H1 (cell line): ENCODE results near the gene RILPL2. TPM values are rescaled to one million over a fixed set of nuclear protein-coding genes. Genes with fewer than 3 reads are reported as not detected.

Source experiments
- CTCF ChIA-PET: fragments of 300-600 bp; sonication (Branson Sonifier 250); formaldehyde crosslinking; loops from one replicate; lab custom pipeline; 2021; ENCODE audit not compliant: partially characterized antibody; lab: Charles Lee
- POLR2A ChIA-PET: fragments of 300-600 bp; sonication (Branson Sonifier 250); formaldehyde crosslinking; loops from one replicate; lab custom pipeline; 2021; ENCODE audit warnings: inconsistent platforms; ENCODE audit not compliant: partially characterized antibody; lab: Charles Lee
- DNase-seq, 2 experiments: peaks; one replicate each; pipeline versions ENCODE4 v3.0.0 to v3.0.0-alpha.2; 2010 to 2022; ENCODE audit warnings: low spot score in 2 of 2, low read depth in 1 of 2, mixed read lengths in 1 of 2
- FAIRE-seq: peaks from 2 replicates; lab custom pipeline; 2011; peaks lifted over from hg19 to GRCh38; lab: Jason Lieb, UNC
- H2AFZ ChIP-seq: 2 replicates; pipeline ENCODE4 v1.8.1; 2012; ENCODE audit warnings: low read length, inconsistent platforms
- H2AK5ac ChIP-seq: 2 replicates; pipeline ENCODE4 v1.6.1; 2013; ENCODE audit warnings: low read depth, low read length
- H2BK120ac ChIP-seq: replicated peaks from 2 replicates; pipeline ENCODE3; 2013; ENCODE audit warnings: low read depth, low read length, inconsistent platforms
- H2BK12ac ChIP-seq: 2 replicates; pipeline ENCODE4 v1.6.1; 2013; ENCODE audit warnings: low read depth, low read length
- H2BK15ac ChIP-seq: 2 replicates; pipeline ENCODE4 v1.6.1; 2013; ENCODE audit warnings: low read length
- H2BK20ac ChIP-seq: 2 replicates; pipeline ENCODE4 v1.6.1; 2013; ENCODE audit warnings: low read length
- H2BK5ac ChIP-seq: 2 replicates; pipeline ENCODE4 v1.6.1; 2013; ENCODE audit warnings: low read depth, low read length
- H3K14ac ChIP-seq: 2 replicates; pipeline ENCODE4 v1.6.1; 2013; ENCODE audit warnings: inconsistent platforms; ENCODE audit not compliant: insufficient read length
- H3K18ac ChIP-seq: 2 replicates; pipeline ENCODE4 v1.6.1; 2013; ENCODE audit warnings: low read length; ENCODE audit errors: extremely low read depth
- H3K23ac ChIP-seq: 2 replicates; pipeline ENCODE4 v1.6.1; 2013; ENCODE audit warnings: inconsistent platforms; ENCODE audit not compliant: insufficient read length
- H3K23me2 ChIP-seq: 2 replicates; pipeline ENCODE4 v1.6.1; 2013; ENCODE audit warnings: low read depth, low read length
- H3K27ac ChIP-seq: 2 replicates; pipeline ENCODE4 v1.6.1; 2011; ENCODE audit warnings: low read depth, low read length, inconsistent platforms
- H3K27me3 ChIP-seq, 4 experiments: replicated peaks in 1 of 4; 1 replicate in 1 of 4; 2 replicates in 3 of 4; pipeline versions ENCODE4 v1.6.1 to v1.8.1; 2011 to 2013; ENCODE audit warnings: low read length in 3 of 4, mild to moderate bottlenecking in 3 of 4, inconsistent platforms in 2 of 4, mixed read lengths in 2 of 4, moderate library complexity in 1 of 4; ENCODE audit not compliant: control insufficient read depth in 3 of 4, insufficient read depth in 3 of 4; ENCODE audit errors: extremely low read depth in 1 of 4
- H3K36me3 ChIP-seq, 4 experiments: 2 replicates each; pipeline versions ENCODE4 v1.6.1 to v1.8.1; 2011 to 2013; ENCODE audit warnings: mild to moderate bottlenecking in 4 of 4, low read length in 3 of 4, moderate library complexity in 2 of 4, control low read depth in 1 of 4, inconsistent platforms in 1 of 4; ENCODE audit not compliant: insufficient read depth in 4 of 4, control insufficient read depth in 2 of 4
- H3K4ac ChIP-seq: replicated peaks from 2 replicates; pipeline ENCODE3; 2013; ENCODE audit warnings: low read length, low read depth, mixed read lengths, inconsistent platforms; ENCODE audit not compliant: insufficient read length
- H3K4me1 ChIP-seq, 4 experiments: replicated peaks in 1 of 4; 1 replicate in 1 of 4; 2 replicates in 3 of 4; pipeline versions ENCODE4 v1.6.1 to v1.8.1; 2011 to 2013; ENCODE audit warnings: low read length in 3 of 4, inconsistent platforms in 2 of 4, mixed read lengths in 1 of 4; ENCODE audit not compliant: insufficient read depth in 4 of 4, control insufficient read depth in 3 of 4
- H3K4me2 ChIP-seq, 2 experiments: 2 replicates each; pipeline versions ENCODE4 v1.6.1 to v1.8.1; 2011 to 2013; ENCODE audit warnings: low read depth in 2 of 2, low read length in 2 of 2, control low read depth in 1 of 2, inconsistent platforms in 1 of 2, mild to moderate bottlenecking in 1 of 2; ENCODE audit not compliant: insufficient read depth in 1 of 2
- H3K4me3 ChIP-seq, 4 experiments: fragments of 200-600, 300-600 bp in 1 of 4; sonication (generic), shearing (Covaris generic), sonication (Bioruptor Twin) in 1 of 4; 2 replicates each; pipeline versions ENCODE4 v1.5.1 to v1.8.1; 2011 to 2016; ENCODE audit warnings: low read length in 4 of 4, low read depth in 3 of 4, control low read depth in 2 of 4, inconsistent platforms in 2 of 4, mild to moderate bottlenecking in 2 of 4, mixed read lengths in 1 of 4, moderate library complexity in 1 of 4; ENCODE audit not compliant: insufficient read depth in 2 of 4; ENCODE audit errors: extremely low read depth in 1 of 4
- H3K56ac ChIP-seq: replicated peaks from 2 replicates; pipeline ENCODE3; 2013; ENCODE audit warnings: low read depth, mild to moderate bottlenecking, mixed read lengths, low read length, inconsistent platforms; ENCODE audit not compliant: insufficient read length
- H3K79me1 ChIP-seq: 2 replicates; pipeline ENCODE4 v1.6.1; 2013; ENCODE audit warnings: low read depth, low read length, control low read depth
- H3K79me2 ChIP-seq, 2 experiments: 2 replicates each; pipeline versions ENCODE4 v1.6.1 to v1.8.1; 2012 to 2013; ENCODE audit warnings: low read length in 2 of 2, mild to moderate bottlenecking in 2 of 2, inconsistent platforms in 1 of 2; ENCODE audit not compliant: insufficient read depth in 2 of 2, control insufficient read depth in 1 of 2
- H3K9ac ChIP-seq, 4 experiments: replicated peaks in 1 of 4; 1 replicate in 1 of 4; 2 replicates in 3 of 4; pipeline versions ENCODE4 v1.6.1 to v1.8.1; 2011 to 2013; ENCODE audit warnings: low read depth in 3 of 4, low read length in 3 of 4, control low read depth in 2 of 4, mild to moderate bottlenecking in 2 of 4, moderate library complexity in 2 of 4, inconsistent platforms in 1 of 4; ENCODE audit errors: extremely low read depth in 1 of 4
- H3K9me3 ChIP-seq, 2 experiments: 2 replicates each; pipeline versions ENCODE4 v1.6.1 to v1.8.1; 2012 to 2013; ENCODE audit warnings: mild to moderate bottlenecking in 2 of 2, moderate library complexity in 2 of 2, control low read depth in 1 of 2, inconsistent platforms in 1 of 2, low read depth in 1 of 2, low read length in 1 of 2, mixed read lengths in 1 of 2; ENCODE audit not compliant: insufficient read depth in 2 of 2
- H4K20me1 ChIP-seq, 2 experiments: replicated peaks in 1 of 2; 2 replicates each; pipeline versions ENCODE3 to v1.8.1; 2011 to 2013; ENCODE audit warnings: inconsistent platforms in 2 of 2, low read length in 2 of 2, mild to moderate bottlenecking in 1 of 2; ENCODE audit not compliant: insufficient read depth in 2 of 2, control insufficient read depth in 1 of 2
- H4K5ac ChIP-seq: 2 replicates; pipeline ENCODE4 v1.6.1; 2013; ENCODE audit warnings: low read length, low read depth, mixed read lengths, inconsistent platforms; ENCODE audit not compliant: insufficient read length
- H4K8ac ChIP-seq: 2 replicates; pipeline ENCODE4 v1.8.0; 2013; ENCODE audit warnings: mild to moderate bottlenecking, moderate library complexity, low read length, inconsistent platforms; ENCODE audit not compliant: insufficient read depth; ENCODE audit errors: extremely low read depth
- H4K91ac ChIP-seq: replicated peaks from 2 replicates; pipeline ENCODE3; 2013; ENCODE audit warnings: low read length, mixed read lengths, inconsistent platforms; ENCODE audit not compliant: insufficient read length
- ATF2 ChIP-seq: IDR thresholded peaks from 2 replicates; pipeline ENCODE4 v1.6.1; 2012; ENCODE audit warnings: low read length, inconsistent platforms
- CTCF ChIP-seq, 3 experiments: IDR thresholded peaks; 1 replicate in 2 of 3; 2 replicates in 1 of 3; pipeline versions ENCODE4 v1.5.1 to v1.6.1; 2011; ENCODE audit warnings: low read length in 3 of 3, mild to moderate bottlenecking in 3 of 3, inconsistent platforms in 2 of 3, low read depth in 1 of 3, moderate library complexity in 1 of 3; ENCODE audit not compliant: insufficient read depth in 1 of 3; ENCODE audit errors: control extremely low read depth in 1 of 3
- RAD21 ChIP-seq, 2 experiments: IDR thresholded peaks in 1 of 2; conservative IDR thresholded peaks in 1 of 2; 2 replicates each; pipeline ENCODE4 v1.6.1; 2011; ENCODE audit warnings: low read depth in 2 of 2, low read length in 2 of 2, improper control_type of control experiment in 1 of 2, inconsistent platforms in 1 of 2, mild to moderate bottlenecking in 1 of 2, moderate library complexity in 1 of 2
- WGBS, 2 experiments: shearing (Covaris generic) in 1 of 2; methylation state at CpG; one replicate each; pipeline versions ENCODE4 v1.1.6 to v1.1.7; 2013 to 2015; ENCODE audit warnings: low lambda C conversion rate in 2 of 2, mixed read lengths in 2 of 2, inconsistent platforms in 1 of 2, low coverage in 1 of 2, missing lambda C conversion rate in 1 of 2; ENCODE audit not compliant: insufficient replicate concordance in 2 of 2, insufficient coverage in 1 of 2, insufficient read length in 1 of 2; ENCODE audit errors: extremely low coverage in 1 of 2, missing lambda C conversion rate in 1 of 2; 5-methylcytosine and 5-hydroxymethylcytosine counted together
- polyA plus RNA-seq, 7 experiments: library from polyadenylated mRNA; depleted of rRNA in 3 of 7; stranded (reverse) in 5 of 7; unstranded in 2 of 7; fragments of >200 nt in 5 of 7; fragments of 200-250 nt in 2 of 7; gene quantifications; 1 replicate in 5 of 7; 2 replicates in 1 of 7; 4 replicates in 1 of 7; pipeline versions ENCODE4 v1.2.1 to v1.2.3, GENCODE V29; 2011 to 2013; ENCODE audit warnings: missing spikeins in 2 of 7, mixed read lengths in 2 of 7
- total RNA-seq: library from RNA; stranded (reverse); fragmentation: NEBNext Ultra II Directional; extraction: Animal tissue kit (Norgen Biotek cat#: 25700); gene quantifications from 2 replicates; pipeline ENCODE4 v1.2.1, GENCODE V29; 2021

Gene RILPL2
- total and polyA plus RNA-seq, 2 of the 8 experiments (the other 6 are each of a cell fraction or from before 2014, with no cell fraction given): 0.77 to 1.4 TPM

- H3K36me3 ChIP-seq: no peaks in the 10 kb centered on the region
- no peaks in the 10 kb centered on the region for H3K79me2 ChIP-seq
- no peak overlapping the region for H4K91ac ChIP-seq
- H3K14ac ChIP-seq: no peak overlapping the region
- ChIA-PET POLR2A (interaction anchor here (1.2 kb wide), 1 partner anchor 56 kb away, joined by 4 read pairs; no protein-coding TSS in a partner anchor), CTCF (interaction anchor here (0.7 to 2.0 kb wide), 9 partner anchors 9 to 189 kb away, joined by 3 to 12 read pairs (median 4); partner anchors contain the start of genes KMT5A and RILPL2)
- no peak for FAIRE-seq
- no peaks in the 10 kb centered on the region for H4K20me1 ChIP-seq
- no peak overlapping the region for H2BK5ac ChIP-seq
- H3K9me3 ChIP-seq: no peaks in the 10 kb centered on the region
- H3K4me2 ChIP-seq: no peak overlapping the region
- no peak overlapping the region for H2BK15ac ChIP-seq
- DNase-seq: no peak
- no peak overlapping the region for H3K9ac ChIP-seq
- no peaks in the 10 kb centered on the region for H3K27me3 ChIP-seq
- H2BK20ac ChIP-seq: no peak overlapping the region
- H3K23me2 ChIP-seq: no peaks in the 10 kb centered on the region
- H4K8ac ChIP-seq: no peak overlapping the region
- H4K5ac ChIP-seq: no peak overlapping the region
- H2AK5ac ChIP-seq: no peak overlapping the region
- no peaks in the 10 kb centered on the region for H3K79me1 ChIP-seq
- no peak overlapping the region for H3K4ac ChIP-seq
- no peak overlapping the region for H3K4me3 ChIP-seq
- TF ChIP-seq ATF2 (no peak), CTCF (IDR thresholded peaks at IDR 0.05; ENCODE audit: control extremely low read depth in 1 of 3, insufficient read depth in 1 of 3, low read depth in 1 of 3, low read length in 3 of 3) (peak in 2 of 3 experiments; percentile 5 to 37; a peak in 1 of 4 replicates), RAD21 (IDR thresholded peaks at IDR 0.05 in 1 of 2, conservative IDR thresholded peaks at IDR 0.05 in 1 of 2; ENCODE audit: low read depth in 2 of 2, low read length in 2 of 2) (0 out of 4 replicates have a peak, but pooled peaks of 1 of the 2 experiments have one; percentile 5)
- H3K56ac ChIP-seq: no peak overlapping the region
- no peak overlapping the region for H2AFZ ChIP-seq
- H3K18ac ChIP-seq: no peak overlapping the region
- no peak overlapping the region for H2BK120ac ChIP-seq
- H2BK12ac ChIP-seq: no peak overlapping the region
- H3K23ac ChIP-seq: no peak overlapping the region
- 71% methylated on average over 1 of the region's 2 CpGs; no CpG with 5 or more reads in 1 of the 2 experiments for WGBS, 2 experiments
- no peaks in the 10 kb centered on the region for H3K4me1 ChIP-seq
- H3K27ac ChIP-seq: no peak overlapping the region
These were observed 15.2 kb downstream of the RILPL2 start for GRCh38 chr12:123421314-123421713.
